GM11168 (cell line): ENCODE results near the gene LANCL3.
"Not testable (repeated sequence)": the region's sequence is repeated elsewhere in the genome, so short reads cannot be mapped to it uniquely, and the experiment has no call there.

ENCODE experiments used
- in situ Hi-C: fragments of 300-500 bp; cut with MboI; formaldehyde crosslinking; loops from one replicate; pipeline ENCODE4 v1.12.0; 2022; ENCODE audit warnings: low sequenced_read_pairs; ENCODE audit not compliant: unreplicated experiment

LANCL3 gene

GRCh38 chrX:37571426-37572107 lies at the start of gene LANCL3:
Gene LANCL3 (plus strand): TSS chrX:37571661. CDS start chrX:37571871, 210 bp downstream.
- in situ Hi-C loops: not testable (repeated sequence)

GRCh38 chrX:37523673-37524072 lies 47.8 kb upstream of the LANCL3 start:
- in situ Hi-C loops: loop anchor here (10.0 kb wide), 1 partner anchor 489 kb away; no protein-coding TSS in a partner anchor

GRCh38 chrX:37541991-37542390 lies 29.5 kb upstream of the LANCL3 start:
- in situ Hi-C loops: no loop called here

- in situ Hi-C loops: no loop called here
These were observed 28.7 kb upstream of the LANCL3 start for GRCh38 chrX:37542791-37543190.

- in situ Hi-C loops: no loop called here
These were observed 28.1 kb upstream of the LANCL3 start for GRCh38 chrX:37543324-37543723.

GRCh38 chrX:37544531-37544930 lies 26.9 kb upstream of the LANCL3 start:
- in situ Hi-C loops: not testable (repeated sequence)

GRCh38 chrX:37545066-37545465 lies 26.4 kb upstream of the LANCL3 start:
- in situ Hi-C loops: no loop called here

- in situ Hi-C loops: not testable (repeated sequence)
These were observed 21.8 kb upstream of the LANCL3 start for GRCh38 chrX:37549619-37550018.

- in situ Hi-C loops: no loop called here
These were observed 18.0 kb upstream of the LANCL3 start for GRCh38 chrX:37553476-37553875.

- in situ Hi-C loops: not testable (repeated sequence)
These were observed 6.2 kb upstream of the LANCL3 start for GRCh38 chrX:37565254-37565653.

- in situ Hi-C loops: not testable (repeated sequence)
These were observed 1.1 kb upstream of the LANCL3 start for GRCh38 chrX:37570349-37570748.

GRCh38 chrX:37572108-37572587 lies 687 bp downstream of the LANCL3 start:
- in situ Hi-C loops: not testable (repeated sequence)

- in situ Hi-C loops: not testable (repeated sequence)
These were observed 1.7 kb downstream of the LANCL3 start for GRCh38 chrX:37573121-37573520.

GRCh38 chrX:37578045-37578444 lies 6.6 kb downstream of the LANCL3 start:
- in situ Hi-C loops: no loop called here

- in situ Hi-C loops: no loop called here
These were observed 8.6 kb downstream of the LANCL3 start for GRCh38 chrX:37580080-37580479.

GRCh38 chrX:37587337-37587736 lies 15.9 kb downstream of the LANCL3 start:
- in situ Hi-C loops: not testable (repeated sequence)

GRCh38 chrX:37590047-37590446 lies 18.6 kb downstream of the LANCL3 start:
- in situ Hi-C loops: no loop called here

GRCh38 chrX:37594755-37595382 lies 23.4 kb downstream of the LANCL3 start:
- in situ Hi-C loops: no loop called here

- in situ Hi-C loops: no loop called here
These were observed 28.3 kb downstream of the LANCL3 start for GRCh38 chrX:37599729-37600128.

- in situ Hi-C loops: no loop called here
These were observed 32.5 kb downstream of the LANCL3 start for GRCh38 chrX:37603938-37604409.

- in situ Hi-C loops: no loop called here
These were observed 35.8 kb downstream of the LANCL3 start for GRCh38 chrX:37607243-37607642.

GRCh38 chrX:37608156-37608555 lies 36.7 kb downstream of the LANCL3 start:
- in situ Hi-C loops: no loop called here
